ELF-1 (cell line): ENCODE results near the gene MGAT5.

ENCODE experiments used
- DNase-seq: peaks from one replicate; pipeline ENCODE4 v3.0.0-alpha.2; 2016; ENCODE audit warnings: low read depth, low spot score

MGAT5 gene

GRCh38 chr2:134334542-134335353 lies 80.9 kb downstream of the MGAT5 start:
- no peak for DNase-seq

GRCh38 chr2:134335601-134336000 lies 81.7 kb downstream of the MGAT5 start:
- peak; percentile 24 for DNase-seq

GRCh38 chr2:134336352-134336751 lies 82.5 kb downstream of the MGAT5 start:
- no peak for DNase-seq

GRCh38 chr2:134336921-134337320 lies 83.0 kb downstream of the MGAT5 start:
- DNase-seq: no peak

DNA sequence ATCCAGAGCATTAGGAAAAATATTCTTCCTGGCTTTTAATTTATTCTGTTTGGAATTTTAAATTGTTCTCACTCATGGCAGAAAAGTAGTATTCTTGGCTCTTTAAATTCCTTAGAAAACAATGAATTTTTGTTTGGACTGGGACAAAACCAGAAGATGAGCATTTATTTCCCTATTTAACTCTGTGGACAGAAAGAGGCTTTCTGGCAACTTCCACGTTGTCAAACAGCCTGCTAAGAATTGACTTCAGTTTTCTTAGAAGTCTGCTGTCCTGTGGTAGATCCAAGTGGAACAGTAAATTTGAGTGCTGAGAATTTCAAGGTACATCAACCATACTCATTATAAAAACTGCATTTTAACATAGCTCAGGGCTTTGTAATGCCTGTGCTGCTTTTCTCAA lies 83.8 kb downstream of the MGAT5 start:
- no peak for DNase-seq

GRCh38 chr2:134338208-134338607 lies 84.3 kb downstream of the MGAT5 start:
- DNase-seq: no peak

- no peak for DNase-seq
Measured at GRCh38 chr2:134341476-134341875, 87.6 kb downstream of the MGAT5 start.

GRCh38 chr2:134344954-134345697 lies 91.3 kb downstream of the MGAT5 start:
- DNase-seq: no peak

DNA sequence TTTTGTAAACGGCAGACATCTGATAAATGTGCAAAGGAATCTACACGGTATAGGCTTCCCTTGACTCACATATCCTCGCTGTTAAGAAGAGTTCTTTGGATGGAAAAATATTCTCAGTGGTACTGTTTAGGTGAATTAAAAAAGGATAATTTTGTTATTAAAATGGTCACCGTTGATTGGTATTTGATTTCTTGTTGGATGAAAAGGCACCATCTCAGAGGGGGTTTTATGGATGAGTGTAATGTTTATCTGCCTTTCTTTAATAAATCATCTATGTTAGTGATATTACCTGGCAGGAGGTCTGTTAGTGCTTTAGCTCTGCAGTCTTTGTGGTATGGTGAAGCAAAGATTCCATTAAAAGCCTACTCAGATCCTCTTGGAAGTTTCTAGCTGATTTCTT lies 92.3 kb downstream of the MGAT5 start:
- no peak for DNase-seq

DNA sequence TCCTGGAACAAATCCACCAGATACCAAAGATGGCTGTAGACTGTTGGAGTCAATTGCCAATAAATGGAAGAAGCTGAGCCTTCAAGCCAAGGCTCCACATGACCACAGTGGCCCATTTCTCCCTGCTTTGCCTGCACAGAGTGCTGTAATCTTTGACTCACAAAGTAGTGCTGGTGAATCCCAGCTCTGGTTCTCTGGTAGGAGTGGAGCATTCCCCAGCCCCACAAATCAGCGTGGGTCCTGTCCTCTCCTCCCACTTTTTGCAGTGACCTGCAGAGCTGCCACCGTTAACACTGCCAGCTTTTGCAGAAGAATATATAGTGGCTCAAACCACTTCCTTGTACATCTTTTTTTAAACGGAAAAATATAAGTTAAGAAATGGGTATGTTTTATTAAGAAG lies 93.9 kb downstream of the MGAT5 start:
- DNase-seq: peak; percentile 30

GRCh38 chr2:134348239-134348638 lies 94.4 kb downstream of the MGAT5 start:
- DNase-seq: no peak

- DNase-seq: no peak
Measured at GRCh38 chr2:134348760-134349159, 94.9 kb downstream of the MGAT5 start.

DNA sequence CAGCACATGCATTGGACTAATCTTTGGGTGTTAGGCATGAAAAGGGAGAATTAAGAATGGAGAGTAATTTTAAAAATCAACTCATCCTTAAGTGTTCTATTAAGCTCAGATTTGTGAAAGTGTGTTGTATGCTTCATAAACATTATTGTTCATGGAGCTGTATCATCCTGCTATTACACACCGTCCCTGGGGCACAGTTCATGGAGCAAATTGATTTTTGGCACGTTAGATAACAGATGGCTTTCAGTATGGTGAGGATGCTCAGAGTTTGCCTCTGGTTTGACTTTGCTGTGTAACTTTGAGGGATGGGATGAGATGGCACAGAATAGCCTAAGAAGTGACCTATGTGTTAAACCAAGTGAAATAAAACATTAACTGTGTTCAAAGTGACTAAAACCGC lies 97.1 kb downstream of the MGAT5 start:
- DNase-seq: no peak

DNA sequence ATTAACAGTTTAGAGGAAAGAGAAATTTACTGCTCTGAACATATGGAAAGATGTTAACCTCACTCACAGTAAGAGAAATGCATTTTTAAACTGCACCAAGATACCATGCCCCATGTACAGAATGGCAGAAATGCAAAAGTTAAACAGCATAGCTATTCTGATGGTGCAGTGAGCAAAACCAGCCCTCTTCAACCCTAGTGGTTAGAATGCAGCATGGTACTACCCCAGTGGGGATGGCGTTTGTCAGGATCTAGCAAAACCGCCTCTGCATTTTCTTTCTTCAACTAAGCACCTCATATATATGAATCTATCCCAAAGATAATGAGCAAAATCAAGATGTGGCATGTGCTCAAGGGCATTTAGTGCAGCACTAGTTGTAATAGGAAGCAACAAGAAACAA lies 98.0 kb downstream of the MGAT5 start:
- no peak for DNase-seq

DNA sequence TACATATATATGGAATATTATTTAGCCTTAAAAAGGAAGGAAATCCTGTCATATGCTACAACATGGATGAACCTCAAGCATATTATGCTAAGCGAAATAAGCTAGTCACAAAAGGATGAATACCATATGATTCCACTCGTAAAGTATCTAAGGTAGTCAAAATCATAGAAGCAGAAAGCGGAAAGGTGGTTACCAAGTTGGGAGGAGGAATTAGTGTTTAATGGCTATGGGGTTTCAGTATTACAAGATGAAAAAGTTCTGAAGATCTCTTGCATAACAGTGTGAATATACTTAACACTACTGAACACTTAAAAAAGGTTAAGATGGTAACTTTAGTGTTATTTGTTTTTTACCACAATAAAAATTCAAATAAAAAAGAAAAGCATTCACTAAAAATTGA lies 99.0 kb downstream of the MGAT5 start:
- DNase-seq: no peak

- peak; percentile 66 for DNase-seq
Measured at GRCh38 chr2:134354611-134355010, 100.7 kb downstream of the MGAT5 start.

- no peak for DNase-seq
Measured at GRCh38 chr2:134357814-134358213, 103.9 kb downstream of the MGAT5 start.

- no peak for DNase-seq
Measured at GRCh38 chr2:134359367-134360081, 105.7 kb downstream of the MGAT5 start.

- no peak for DNase-seq
Measured at GRCh38 chr2:134360745-134361487, 107.0 kb downstream of the MGAT5 start.

DNA sequence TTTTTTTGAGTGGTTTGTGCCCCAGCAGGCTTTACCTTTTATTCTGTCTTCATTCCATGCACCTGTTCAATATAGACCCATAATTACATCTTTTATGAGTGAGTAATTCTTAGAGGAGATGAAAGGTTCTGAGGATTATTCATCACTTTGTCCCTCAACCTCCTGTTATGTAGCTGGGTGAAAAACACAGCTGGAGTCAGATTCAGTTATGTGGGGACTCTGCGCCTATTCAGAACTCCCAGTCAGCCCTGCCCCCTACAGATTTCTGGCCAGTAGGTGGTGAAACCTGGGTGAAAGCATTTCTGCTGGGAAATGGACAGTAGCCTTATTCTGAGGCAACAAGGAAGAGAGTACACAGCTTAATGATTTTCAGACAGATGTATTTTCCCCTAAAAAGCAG lies 107.8 kb downstream of the MGAT5 start:
- no peak for DNase-seq

GRCh38 chr2:134362152-134362668 lies 108.3 kb downstream of the MGAT5 start:
- DNase-seq: no peak
